Stimulated activated CD4-positive, alpha-beta T cell treated with anti-CD3 and anti-CD28 coated beads, Interleukin-2, amount 100 ng/mL, for 24 hours (primary cell): Measurements from ENCODE around the gene SUGCT.

ENCODE experiments used
- DNase-seq, 2 donors: peaks; one replicate each; pipeline ENCODE4 v3.0.0-alpha.2; 2020

Gene SUGCT

DNA sequence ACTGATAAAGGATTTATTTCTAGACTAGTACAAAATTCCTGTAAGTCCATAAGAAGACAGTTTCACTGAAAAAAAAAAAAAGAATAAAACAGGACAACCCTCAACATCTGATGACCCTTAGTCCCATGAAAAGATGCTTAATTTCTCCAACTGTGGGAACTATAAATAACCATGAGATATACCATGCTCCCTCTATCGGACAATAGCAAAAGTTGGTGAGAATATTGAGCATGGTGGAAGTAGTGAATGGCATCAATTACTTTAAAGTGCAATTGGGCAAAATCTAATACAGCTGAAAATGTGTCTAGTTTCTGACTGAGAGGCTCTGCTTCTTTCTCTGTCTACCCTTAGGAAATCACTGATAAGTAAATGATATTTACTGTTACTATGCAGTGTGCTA is 348.8 kb downstream of the SUGCT start:
- no peak for DNase-seq

DNA sequence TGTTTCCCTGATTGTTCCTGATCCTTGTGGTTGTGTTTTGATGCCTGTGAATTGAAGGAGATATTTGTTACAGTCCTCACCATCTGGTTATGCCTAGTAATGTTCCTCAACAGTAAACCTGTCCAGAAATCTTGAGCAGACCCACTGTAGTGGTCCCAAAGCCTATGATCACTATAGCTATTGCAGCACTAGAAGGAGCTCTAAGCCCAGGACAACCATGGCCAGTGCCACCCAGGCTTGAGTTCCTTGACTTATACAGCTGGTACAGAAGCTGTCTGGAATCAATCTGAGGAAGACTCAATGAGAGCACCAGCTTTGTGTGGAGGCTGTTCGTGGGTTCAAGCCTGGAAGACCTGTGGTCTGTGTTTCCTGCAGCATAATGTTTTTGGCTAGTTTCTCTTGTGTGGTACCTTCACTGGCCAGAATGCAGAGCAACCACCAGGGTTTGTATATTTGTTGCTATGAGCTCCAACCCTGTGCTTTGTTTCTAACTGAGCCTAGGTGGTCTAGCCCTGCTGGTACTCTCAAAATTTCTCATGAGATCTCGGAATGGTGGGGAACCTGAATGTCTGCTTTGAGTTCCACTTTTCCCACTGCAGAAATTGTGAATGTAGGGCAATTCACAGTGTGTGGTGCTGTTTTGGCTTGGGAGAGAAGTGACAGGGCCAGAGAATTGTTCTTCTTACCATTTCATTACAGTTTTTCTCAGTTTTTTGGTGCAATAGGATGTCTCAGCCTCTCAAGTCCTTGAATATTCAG is 355.2 kb downstream of the SUGCT start:
- no peak for DNase-seq

DNA sequence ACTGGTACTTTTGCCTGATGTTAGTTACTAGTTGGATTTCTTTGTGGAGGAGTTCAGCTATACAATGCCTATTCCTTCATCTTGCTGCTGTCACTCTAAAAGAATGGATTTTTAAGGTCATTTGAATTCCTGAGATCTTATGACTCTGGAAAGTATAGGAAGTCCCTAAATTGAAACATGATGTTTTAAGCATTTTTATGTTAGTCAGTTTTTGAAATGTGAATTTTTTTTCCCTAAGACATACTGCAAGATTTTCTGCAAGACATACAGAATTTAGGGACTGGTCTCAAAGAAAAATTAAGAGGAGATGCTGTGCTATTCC is 355.8 kb downstream of the SUGCT start:
- no peak for DNase-seq

DNA sequence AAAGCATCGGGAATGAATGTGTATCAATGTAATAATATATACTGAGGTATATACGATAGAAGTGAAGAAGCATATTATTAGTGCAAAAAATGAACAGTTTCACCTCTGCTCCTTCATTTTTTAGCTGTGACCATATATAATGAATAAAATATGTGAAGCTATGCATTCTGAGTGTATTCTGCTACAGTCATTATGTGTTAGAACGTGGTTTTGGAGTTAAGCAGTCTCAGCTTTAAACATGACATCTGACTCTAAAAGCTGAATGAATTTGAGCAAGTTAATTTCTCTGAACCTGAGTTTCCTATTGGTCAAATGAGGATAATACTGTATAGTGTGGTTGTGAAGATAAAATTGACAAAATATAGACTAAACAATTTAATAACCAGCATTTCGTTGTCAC is 358.1 kb downstream of the SUGCT start:
- DNase-seq = no peak

DNA sequence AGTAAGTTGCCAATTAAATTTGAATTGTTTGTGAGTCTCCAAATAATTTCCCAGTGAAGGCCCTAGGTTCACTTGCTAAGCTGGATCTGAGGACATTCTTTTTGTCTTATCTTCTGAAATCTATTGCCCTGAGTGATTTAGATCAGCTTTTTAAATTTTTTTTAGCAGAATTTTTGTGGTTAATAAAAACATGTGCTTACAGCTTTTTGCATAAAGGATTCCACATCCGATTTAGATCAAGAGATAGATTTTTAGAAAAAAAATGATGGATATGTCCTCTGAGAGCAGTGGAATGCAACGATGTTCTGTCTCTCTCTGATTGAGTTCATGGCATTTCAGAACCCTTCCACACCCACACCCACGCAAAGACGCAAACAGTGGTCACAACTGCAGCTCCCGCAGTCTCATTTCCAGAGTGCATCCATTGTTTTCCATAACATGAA is 358.8 kb downstream of the SUGCT start:
- DNase-seq = no peak

DNA sequence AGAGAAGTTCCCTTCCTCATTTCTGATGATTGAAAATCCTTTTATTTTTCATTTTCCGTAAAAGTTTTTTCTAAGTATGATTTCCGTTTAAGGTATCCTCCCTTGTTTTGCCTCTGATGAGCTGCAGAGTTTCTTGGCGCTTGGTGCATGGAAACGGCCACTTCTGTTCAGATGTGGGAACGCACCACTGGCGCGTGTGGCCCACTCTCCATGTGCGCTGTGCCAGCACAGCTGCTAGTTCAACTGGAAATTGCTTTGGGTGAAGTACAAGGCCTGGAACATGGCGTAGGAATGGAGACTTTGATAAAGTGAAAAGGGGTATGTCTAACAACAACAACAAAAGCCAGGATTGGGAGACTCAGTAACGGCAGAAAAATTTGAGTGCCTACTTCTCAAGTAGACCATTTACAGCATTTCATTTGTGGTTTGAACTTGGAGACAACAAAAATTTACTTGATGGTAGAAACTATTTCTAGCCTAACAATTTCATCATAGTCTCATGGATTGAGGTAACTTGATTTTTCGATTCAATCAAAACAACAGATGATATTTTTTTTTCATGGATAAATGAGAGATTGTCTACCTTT is 364.2 kb downstream of the SUGCT start:
- no peak for DNase-seq

DNA sequence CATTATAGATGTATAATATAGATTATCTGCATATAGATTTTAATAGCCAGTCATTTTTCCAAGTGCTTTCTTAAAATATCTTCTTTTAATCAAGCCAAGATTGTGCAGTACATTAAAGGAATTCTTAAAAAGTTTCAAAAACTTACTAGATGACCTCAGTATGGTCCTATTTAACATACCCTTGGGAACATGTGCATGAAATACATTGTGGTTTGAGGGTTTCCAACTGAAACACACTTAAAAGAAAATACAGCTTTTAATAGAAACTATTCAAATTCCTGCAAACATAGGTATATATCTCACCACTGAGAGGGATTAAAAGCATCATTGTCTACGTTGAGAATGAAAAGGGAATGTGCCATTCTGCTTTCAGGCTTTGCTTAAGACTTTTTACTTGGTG is 364.9 kb downstream of the SUGCT start:
- DNase-seq = no peak

DNA sequence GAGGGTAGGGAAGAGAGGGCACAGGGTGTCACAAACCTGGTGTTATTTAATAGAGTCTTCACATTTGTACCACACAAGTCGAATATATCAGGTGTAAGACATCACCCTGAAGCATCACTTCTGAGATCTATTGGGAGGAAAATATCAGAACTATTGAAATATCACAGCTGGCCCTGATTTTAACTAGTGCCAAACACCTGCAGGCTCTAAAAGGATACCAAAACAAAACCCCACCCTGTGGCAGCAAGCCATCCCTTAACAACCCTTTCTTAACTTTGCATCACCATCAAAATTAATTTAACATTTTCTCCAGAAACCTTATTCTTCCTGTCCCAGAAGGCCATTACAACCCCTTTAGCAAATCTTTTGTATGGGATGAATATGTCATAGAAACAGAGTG is 365.4 kb downstream of the SUGCT start:
- DNase-seq = no peak

DNA sequence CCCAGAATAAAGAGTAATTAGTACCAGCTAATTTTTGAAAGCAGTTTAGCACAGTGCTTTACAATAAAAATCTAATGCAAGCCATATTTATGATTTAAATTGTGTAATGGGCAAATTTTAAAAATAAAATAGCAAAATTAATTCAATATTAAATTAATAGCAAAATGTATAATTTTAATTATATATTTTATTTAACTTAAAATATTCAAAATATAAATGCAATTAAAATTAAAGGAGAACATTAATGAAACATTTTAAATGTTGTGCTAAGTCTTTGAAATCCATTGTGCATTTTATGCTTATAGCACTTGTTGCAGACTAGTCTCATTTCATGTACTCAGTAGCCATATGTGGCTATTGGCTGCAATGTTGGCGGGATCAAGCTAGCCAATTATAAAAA is 367.6 kb downstream of the SUGCT start:
- DNase-seq = no peak

DNA sequence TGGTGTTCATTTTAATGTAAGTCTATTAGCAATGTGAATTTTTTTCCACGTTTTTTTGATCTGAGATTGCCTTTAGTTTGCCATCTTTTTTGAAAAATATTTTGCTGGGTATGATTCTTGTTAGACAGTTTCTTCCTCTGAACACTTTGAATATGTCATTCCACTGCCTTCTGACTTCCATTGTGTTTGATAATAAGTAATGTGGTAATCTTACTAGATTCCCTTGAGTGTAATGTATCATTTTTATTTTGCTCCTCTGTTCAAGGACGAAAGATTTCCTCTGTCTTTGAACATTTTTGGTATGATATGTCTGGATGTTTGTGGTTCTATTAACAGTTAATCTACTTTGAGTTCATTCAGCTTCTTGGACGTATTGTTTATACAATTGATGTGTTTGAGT is 371.4 kb downstream of the SUGCT start:
- DNase-seq = no peak

DNA sequence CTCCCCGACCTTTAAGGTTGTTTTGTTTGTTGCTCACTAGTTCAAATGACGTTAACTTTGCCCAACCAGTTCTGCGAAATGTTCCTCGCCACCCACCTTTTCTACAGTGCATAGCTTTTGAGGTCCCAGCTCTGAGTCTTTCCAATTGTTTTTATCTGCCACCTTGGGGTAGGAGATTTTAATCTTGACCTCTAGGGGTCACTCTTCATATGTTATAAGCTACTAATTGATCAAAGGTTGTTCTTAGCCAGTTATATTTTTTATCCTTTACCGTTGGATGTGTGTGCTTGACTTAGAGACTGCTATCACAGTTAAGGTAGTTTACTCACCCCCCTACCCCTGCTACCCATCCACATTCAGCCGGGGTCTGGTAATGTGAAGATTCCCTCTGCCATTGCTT is 372.4 kb downstream of the SUGCT start:
- DNase-seq = no peak

DNA sequence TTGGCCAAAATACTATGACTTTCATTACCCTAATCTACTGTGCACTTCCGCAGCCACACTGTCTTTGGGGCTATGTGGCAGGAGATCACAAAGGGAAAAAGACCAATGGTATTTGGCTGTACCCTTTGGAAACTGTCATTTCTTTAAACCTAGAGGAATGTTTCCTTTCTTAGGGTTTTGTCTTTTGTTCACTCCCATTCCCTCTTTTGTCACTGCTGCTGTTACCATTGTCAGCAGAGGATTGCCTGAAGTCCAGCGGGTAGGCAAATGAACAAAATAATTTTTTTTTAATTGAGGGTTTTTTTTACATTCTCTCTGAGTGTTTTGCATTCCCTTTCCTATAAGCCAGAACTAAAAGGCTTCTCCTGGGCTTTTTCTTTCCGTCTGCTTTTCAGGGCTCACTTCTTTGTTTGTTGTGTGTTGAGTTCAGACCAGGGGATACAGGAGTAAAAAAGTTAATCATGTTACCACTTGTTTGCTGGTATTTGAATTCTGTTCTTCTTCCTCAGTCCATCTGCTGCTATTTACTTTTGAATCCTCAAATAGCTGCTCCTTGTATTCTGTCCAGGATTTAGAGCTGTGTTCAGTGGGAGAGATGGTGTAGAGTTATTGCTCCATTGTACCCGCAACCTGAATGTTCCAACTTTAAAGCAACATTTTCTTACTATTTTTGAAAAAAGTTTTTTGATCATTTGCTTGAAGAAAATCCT is 374.6 kb downstream of the SUGCT start:
- no peak for DNase-seq

DNA sequence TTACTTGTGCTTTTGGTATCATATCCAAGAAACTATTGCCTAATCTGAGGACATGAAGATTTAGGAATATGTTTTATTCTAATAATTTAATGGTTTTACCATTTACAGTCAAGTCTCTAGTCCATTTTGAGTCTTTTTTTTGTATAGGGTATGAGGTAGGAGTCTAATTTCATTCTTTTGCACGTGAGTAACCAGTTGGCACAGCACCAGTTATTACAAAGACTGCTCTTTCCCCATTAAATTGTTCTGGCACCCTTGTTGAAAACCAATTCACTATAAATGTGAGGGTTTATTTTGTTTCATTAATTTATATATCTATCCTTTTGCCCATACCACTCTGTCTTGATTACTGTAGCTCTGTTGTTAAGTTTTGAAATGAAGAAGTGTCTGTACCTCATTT is 381.6 kb downstream of the SUGCT start:
- DNase-seq = no peak

DNA sequence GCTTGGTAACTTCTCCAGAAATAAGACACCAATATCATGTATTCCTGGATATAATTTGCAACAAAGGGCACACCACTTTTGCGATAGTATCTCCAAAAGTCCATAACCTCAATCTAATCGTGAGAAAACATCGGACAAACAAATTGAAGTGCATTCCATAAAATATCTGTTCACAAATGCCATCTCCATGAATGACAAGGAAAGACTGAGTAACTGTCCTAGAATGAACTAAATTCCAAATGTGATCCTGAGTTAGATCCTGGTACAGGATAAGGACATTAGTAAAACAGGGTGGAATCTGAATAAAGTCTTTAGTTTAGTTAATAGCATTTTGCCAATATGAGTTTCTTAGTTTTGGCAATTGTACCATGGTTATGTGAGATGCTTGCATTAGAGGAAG is 384.2 kb downstream of the SUGCT start:
- DNase-seq = no peak

DNA sequence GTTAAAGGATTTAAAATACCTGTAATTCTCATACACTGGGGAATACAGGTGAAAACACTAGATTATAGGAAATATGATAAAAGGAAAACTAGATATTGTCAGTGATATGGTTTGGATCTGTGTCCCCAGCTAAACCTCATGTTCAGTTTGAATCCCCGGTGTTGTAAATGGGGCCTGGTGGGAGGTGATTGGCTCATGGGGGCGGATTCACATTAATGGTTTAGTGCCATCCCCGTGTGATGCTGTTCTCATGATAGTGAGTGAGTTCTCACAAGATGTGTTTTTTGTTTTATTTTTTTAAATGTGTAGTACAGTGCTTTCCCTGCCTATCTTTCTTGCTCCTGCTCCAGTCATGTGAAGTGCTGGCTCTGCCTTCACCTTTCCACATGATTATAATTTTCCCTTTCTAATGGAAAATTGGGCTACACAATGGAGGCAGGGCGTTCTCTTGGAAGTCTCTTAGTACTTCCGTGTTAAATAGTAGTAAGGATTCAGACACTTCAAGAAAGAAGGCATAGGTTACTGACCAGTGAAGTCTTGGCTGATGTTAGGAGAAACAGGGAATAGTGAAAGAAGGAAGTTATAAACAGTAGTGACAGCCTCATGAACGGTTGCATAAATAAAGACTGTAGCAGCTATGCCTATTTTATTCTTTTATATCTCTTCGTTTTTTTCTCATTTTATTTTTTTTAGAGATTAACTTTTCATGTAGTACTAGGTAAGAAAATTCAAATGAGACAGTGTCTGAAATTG is 386.4 kb downstream of the SUGCT start:
- no peak for DNase-seq

DNA sequence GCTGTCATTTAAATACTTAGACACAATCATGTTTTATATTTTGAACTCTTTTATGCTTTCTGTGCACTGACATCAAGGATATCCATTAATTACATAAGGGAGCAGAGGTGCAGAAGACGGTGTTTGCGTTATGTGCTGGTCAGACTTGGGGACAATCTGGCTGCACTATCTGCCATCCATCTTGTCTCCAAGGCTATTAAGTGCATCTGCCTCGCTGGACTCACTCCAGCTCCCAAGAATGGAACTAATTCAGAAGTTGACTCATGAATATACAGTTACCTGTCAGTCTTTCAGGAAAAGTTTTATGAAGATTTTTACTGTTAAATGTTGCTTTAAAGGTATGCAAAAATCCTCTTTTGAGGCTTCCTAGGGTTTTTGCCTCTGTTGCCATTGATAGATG is 391.0 kb downstream of the SUGCT start:
- no peak for DNase-seq

DNA sequence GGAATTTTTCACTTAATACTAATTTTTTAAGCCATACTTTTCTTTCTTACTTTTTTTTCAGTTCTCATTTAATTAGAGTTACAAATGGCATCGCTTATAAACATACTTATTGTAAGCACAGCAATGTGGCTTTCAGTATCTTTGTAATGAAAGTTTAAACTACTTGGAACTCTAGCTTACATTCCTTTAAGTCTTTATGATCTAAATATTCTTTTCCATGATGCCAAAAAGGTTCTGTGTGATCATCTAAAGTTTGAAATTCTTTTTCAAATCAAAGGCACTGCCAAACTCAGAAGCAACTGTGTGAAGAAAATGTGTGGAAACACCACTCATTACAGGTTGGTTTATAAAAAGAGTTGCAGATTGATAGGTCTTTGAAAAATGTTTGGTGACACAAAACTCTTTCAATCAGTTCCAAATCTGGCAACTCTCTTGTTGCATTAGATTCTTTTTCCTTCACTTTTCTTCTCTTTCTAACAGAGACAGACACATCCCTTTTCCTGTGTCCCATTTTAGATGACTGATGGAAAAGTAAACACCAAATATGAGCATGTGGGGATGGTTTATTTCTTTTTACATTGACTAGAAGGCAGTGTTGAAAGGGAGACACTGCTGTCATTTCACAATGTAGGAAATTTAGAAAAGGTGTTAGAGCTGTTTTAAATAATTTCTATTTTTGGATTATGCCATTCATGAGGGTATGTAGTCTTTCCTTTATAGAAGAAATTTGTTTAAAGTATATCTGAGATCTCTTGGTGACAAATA is 392.3 kb downstream of the SUGCT start:
- no peak for DNase-seq

DNA sequence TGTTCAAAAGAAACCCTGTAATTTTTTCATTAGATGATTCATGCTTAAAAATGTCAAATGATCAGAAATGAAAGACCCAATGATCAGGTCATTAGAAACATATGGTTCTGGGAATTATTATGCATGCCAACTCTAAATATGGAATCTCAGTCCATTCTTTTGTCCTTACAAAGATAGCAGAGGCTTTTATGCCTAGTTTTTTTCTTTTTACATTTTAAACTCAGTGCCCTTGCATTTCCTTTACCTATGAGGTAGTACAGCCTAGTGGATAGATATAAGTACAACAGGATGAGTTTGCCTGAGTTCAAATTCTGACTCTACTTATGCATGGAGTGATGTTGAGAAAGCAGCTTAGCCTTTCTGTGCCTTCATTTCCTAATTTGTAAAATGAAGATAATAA is 392.9 kb downstream of the SUGCT start:
- no peak for DNase-seq

DNA sequence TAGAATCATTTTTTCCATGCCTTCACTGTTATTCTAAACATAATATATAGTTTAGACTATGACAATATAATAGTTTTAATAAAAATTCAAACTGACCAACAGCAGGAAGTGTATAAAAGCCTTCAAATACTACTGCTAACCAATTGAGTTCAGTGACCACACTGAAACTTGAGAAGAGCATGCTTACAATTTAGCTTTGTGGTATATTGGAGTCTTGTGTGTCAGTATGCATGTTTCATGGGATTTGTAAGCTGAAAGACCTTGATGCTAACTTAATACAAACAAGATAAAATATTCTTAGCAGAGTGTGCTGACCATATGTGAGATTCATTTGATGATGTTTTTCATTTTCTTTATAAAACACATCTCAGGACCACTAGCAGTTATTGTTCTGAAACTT is 395.5 kb downstream of the SUGCT start:
- no peak for DNase-seq

DNA sequence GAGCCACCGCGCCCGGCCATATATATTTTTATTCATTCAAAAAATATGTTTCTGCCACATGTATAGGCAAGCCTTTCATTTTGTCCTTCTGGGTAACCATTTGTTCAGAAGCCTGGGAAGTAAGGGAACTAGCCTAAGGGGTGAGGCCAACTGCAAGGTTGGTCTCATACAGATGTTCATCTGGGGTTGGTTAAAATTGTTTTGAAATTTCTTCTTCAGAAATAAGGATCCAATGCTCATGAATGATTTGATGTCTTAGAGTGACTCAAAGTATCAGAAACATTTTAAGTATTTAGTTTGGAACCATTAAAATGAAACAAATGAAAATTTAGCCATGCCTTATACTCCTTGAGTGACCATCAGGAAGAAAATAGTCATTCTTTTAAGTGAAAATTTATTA is 397.2 kb downstream of the SUGCT start:
- DNase-seq = no peak

DNA sequence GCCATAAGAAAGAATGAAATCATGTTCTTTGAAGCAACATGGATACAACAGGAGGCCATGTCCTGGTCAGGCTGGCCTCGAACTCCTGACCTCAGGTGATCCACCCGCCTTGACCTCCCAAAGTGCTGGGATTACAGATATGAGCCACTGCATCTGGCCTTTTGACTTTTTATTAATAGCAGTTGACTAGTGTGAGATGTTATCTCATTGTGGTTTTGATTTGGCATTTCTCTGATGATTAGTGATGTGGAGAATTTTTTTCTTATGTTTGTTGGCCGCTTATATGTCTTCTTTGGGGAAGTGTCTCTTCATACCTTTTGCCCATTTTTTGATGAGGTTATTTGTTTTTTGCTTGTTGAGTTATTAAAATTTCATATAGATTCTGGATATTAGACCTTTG is 400.9 kb downstream of the SUGCT start:
- DNase-seq = no peak

DNA sequence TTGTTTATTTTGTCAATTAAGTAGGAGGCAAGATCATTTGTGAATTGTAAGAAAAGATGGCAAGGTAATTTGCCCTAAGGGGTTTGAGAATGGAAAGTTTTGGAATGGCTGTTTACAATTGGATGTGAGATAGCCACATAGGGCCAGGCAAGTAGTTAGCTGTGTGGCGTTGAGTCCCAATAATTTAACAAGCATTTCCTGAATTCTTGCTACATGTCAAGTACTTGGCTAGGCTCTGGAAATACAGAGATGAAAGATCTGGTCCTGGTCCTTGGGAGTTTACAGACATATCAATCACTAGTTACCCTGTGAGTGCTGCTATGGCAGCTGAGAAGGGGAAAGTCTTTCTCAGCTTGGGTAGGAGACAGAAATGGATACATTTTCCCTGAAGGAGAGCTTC is 401.6 kb downstream of the SUGCT start:
- no peak for DNase-seq

DNA sequence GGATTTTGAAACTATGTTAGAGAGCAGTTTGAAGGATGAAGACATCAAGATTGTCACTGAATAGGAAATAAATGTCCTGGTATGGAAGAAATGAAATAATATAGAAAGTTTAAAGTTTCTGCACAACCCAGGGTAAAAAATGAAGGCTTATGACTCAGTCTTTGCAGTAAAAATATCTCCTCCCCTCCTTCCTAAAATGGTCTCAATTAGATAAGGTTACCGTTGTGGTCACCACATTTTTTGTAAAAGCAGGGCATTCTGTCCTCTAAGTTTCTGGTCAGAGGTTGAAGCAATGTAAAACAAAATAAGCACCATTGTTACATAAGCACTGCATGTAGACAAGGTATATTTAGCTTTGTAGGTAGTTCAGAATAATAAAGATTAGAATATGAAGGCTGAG is 403.5 kb downstream of the SUGCT start:
- DNase-seq = no peak
